GM18499 (cell line): Measurements from ENCODE around the gene LINGO4.

Experiments used
- ATAC-seq: cut with Tn5 transposase; IDR thresholded peaks from one replicate; pipeline ENCODE4 v1.9.1; 2021; ENCODE audit warnings: moderate number of reproducible peaks; ENCODE audit not compliant: insufficient read depth, unreplicated experiment

Gene LINGO4

DNA sequence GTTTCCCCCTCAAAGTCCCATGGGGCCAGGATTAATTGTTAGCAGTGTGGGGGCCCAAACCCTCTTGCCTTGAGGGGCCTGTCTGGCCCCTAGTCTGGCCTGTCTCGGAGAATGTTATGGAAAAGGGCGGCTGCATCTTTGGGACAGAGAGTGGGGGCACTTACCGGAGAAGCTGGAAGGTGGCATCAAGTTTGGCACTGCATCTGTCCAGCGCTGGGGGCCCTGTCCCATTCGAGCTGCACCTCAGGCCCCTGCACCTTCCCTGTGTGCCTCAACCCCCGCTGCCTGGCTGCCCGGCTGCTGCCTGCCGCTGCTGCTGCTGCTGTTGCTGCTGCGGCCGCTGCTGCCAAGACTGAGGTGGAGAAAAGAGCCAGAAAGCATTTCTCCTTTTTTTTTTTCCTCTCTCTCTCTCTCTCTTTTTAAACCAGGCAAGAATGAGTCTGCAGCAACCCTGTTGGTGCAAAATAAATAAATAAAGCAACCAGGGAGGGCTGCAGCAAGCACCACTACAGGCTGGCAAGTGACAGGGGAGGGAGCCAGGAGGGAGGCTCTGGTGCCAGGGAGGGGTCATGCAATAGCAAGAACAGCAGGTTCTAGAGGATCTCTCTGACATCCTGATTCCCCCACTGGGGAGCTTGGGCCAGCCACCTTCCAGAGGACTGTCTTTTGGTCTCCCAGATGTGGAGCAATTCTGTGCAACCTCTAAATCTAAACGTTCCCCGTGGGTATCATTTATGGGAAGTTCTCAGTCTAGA is at the start of gene LINGO4:
Gene LINGO4 (minus strand): TSS at position 354 of the 755 bp plus-strand sequence. CDS start 2,715 bp downstream, outside the sequence.
- no peak for ATAC-seq

- ATAC-seq: no peak
Measured at GRCh38 chr1:151854658-151855057, 49.4 kb upstream of the LINGO4 start.

DNA sequence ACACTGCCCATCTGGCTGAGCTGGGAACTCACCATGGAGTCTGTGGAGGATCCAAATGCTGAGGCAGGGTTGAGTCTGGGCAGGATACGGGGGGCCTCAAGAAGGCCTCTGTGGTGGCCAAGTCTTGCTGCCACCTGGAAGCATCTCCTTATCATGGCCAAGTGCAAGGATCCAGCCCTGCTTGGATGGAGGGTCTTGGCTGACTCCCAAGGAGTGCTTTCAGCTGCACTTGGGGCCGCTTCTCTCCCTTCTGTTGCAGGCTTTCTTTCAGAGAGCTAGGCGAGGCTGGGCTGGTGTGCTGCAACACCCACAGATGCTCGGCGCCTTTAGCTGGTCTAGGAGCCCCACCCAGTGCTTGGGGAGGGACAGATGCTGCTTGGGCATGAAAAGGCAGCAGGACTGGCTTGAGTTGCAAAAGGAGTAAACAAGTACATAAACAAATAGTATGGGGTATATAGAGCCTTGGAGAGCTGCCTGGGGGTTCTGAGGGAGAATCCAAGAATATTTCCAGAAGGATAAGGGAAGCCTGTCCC is 48.3 kb upstream of the LINGO4 start, which contains the start of gene THEM5:
Gene THEM5 (minus strand): TSS at position 302 of the 533 bp plus-strand sequence. CDS start 147 bp downstream, at position 155.
- no peak for ATAC-seq

DNA sequence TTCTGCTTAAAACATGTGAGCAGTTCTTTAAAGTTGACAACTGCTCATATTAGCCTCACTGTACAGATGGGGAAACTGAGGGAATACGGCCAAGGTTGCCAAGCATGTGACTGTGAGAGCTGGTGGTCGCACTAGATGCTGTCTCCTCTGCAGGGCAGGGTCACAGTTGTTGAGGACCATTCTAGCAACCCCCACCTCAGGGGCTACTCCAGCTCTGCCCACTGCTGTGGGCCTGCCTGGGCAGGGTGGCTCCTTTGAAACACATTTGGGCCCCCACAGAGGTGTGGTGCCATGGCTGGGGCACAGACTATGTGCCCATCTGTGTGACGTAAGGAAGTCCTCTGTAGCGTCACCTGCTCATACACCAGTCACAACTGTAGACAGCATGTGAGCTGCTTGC is 47.5 kb upstream of the LINGO4 start:
- no peak for ATAC-seq

- ATAC-seq: no peak
Measured at GRCh38 chr1:151851886-151852285, 46.7 kb upstream of the LINGO4 start.

DNA sequence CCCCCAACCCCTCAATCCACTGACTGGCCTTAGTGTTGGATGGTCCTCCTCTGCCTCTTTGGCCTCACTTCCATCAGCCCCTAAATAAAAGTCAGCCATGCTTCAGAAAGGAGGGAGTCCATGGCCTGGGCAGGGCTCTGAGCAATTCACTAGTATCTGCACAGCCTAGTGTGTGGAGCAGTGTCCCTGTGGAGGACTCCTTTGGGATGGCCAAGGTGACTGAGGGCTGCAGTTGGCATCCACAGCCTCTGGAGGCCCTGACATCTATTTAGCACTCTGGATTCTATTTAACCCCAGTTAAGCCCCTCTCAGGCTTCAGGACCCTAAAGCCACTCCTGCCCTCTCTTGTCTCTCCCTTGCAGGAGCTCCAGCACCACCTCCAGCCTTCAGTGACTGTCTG is 44.7 kb upstream of the LINGO4 start:
- no peak for ATAC-seq

GRCh38 chr1:151849126-151849525 is 43.9 kb upstream of the LINGO4 start:
- no peak for ATAC-seq

DNA sequence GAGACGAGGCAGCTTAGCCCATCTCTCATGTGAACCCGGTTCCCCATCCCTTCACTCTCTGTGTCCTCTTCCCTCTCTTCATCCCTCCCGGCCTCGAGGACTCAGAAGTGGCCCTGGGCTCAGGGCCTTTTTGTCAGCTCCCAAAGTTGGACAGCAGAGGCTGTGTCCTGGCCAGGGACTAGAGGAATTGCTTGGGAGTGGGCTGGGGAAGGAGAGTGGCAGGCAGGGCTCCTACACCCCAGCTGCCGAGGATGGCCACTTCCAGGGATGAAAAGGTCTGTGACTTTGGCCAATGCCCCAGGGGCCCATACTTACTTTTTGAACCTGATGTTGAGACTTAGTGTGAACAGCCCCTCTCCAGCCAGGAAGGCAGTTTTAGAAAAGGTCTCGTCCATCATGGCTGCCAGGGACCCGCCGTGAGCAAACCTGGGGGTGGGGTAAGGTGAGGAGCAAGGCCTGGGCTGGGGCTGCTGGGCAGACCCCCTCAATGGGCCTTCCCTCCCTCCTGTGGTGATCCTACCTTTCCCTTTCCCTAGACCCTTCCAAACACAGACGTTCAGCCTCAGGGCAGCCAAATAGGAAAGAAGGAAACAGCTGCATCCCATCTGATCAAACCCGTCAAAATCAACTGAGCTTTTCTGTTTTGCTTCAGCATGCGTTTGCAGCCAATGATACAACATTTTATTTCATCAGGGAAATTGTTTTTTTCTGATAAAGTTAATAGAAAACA is 42.8 kb upstream of the LINGO4 start:
- no peak for ATAC-seq

- ATAC-seq: no peak
Measured at GRCh38 chr1:151846686-151847237, 41.5 kb upstream of the LINGO4 start.

- no peak for ATAC-seq
Measured at GRCh38 chr1:151846062-151846568, 40.9 kb upstream of the LINGO4 start.

GRCh38 chr1:151843398-151843797 is 38.2 kb upstream of the LINGO4 start:
- ATAC-seq: no peak

DNA sequence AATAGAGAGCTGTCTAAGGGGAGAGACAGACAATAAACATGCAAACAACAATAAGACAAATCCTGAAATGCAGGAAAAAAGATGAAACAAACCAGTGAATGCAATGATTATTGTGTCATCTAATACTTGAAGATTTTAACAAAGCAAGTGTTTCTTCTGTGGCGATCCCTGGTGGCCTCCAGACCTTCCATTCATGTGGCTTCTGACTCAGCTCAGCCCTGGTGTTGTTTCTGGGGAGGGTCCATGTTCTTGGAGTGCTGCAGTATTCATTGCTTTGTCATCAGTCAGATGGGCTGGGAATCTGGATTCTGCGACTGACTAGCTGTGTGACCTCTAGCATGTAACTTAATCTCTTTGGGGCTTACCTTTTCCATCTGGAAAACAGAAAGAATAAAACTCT is 35.9 kb upstream of the LINGO4 start:
- no peak for ATAC-seq

GRCh38 chr1:151840421-151840820 is 35.2 kb upstream of the LINGO4 start:
- ATAC-seq: no peak

GRCh38 chr1:151839457-151840403 is 34.5 kb upstream of the LINGO4 start, which contains the start of gene C2CD4D:
TSS of gene C2CD4D (minus strand) at chr1:151839820. CDS start at chr1:151838989, 831 bp downstream.
- ATAC-seq: no peak

GRCh38 chr1:151839082-151839412 is 33.8 kb upstream of the LINGO4 start:
- ATAC-seq: no peak

DNA sequence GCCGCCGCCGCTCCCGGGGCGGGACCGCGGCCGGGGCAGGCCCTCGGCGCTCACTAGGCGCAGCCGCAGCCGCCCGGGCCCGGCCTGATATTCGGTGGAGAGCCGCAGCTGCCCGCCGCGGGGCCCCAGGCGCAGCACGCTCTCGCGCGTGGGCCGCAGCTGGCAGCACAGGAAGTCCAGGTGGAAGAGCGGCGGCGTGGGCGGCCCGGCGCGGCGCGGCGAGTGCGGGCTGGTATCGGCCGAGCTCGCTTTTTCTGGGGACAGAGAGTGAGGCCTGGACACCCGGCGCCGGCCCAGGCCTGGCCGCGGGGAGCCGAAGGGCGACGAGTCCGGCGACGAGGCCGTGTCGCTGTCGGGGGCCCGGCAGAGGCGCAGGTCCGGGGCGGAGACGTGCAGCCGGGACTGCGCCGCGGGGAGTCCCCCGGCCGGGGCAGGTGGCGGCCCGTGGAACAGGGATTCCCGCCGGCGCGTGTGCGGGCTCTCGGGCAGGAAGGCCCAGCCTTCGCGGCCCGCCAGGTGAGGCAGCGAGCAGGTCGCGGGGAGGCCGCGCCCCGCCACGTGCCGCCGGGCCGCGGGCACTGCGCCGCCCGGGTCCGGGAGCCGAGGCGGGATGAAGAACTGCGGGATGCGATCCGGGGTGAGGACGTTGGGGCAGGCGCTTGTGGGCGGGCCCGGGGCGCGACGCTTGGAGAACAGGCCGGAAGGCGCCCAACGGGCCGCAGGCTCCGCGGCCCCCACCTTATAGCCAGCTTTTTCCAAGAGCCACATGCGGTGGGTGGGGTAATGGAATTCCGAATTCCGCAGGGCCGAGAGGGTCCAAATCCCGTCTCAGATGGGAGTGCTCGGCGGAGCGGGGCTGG is 33.2 kb upstream of the LINGO4 start:
- no peak for ATAC-seq

DNA sequence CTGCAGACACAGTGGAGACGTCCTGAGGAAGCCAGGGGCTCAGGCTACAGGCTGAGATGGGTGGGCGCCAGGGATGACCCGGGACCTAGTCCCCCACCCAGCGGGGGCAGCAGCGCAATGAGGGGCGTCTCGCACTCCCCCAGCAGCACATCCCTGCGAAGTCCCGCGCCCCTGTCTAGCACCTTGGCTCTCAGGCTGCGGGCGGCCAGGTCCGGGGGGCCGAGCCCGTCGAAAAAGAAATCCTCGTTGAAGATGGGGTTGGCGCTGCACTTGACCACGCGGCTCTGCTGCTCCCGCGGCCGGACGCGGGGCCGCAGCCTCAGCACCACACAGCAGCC is 32.6 kb upstream of the LINGO4 start:
- no peak for ATAC-seq

GRCh38 chr1:151837197-151837596 is 32.0 kb upstream of the LINGO4 start:
- no peak for ATAC-seq

DNA sequence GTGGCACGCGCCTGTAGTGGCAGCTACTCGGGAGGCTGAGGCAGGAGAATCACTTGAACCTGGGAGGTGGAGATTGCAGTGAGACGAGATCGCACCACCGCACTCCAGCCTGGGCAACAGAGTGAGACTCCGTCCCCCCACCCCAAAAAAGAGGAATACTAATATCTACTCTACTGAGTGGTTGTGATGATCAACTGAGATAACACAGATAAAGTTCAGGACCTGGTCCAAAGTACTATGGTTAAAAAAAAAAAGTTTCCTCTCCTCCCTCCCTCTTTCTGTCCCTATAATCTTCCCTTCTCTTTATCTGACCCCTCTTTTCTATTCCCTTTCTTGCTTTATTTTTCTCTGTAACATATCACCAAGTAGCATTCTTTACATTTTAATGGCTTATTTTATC is 30.4 kb upstream of the LINGO4 start:
- no peak for ATAC-seq
